ENCODE results near the gene ZNF784.

Gene ZNF784

GRCh38 chr19:55615543-55616394 lies 8.6 kb downstream of the ZNF784 start:
- no peaks in the 10 kb centered on the region for H3K9me3 ChIP-seq (ENCODE audit: control insufficient read depth, insufficient read depth, low read depth, low read length)
- H3K4me1 ChIP-seq (ENCODE audit: control insufficient read depth, insufficient read depth, low read length) = no peaks in the 10 kb centered on the region
- no peak overlapping the region for H3K4me3 ChIP-seq (ENCODE audit: low read depth, low read length)
- CTCF ChIA-PET = no interaction called here
- POLR2A ChIA-PET = no interaction called here
- H3K27ac ChIP-seq (ENCODE audit: extremely low read depth, low read depth, low read length) = no peak overlapping the region
- no peak for TF ChIP-seq ZNF768 (tag by site-specific recombination; IDR thresholded peaks at IDR 0.05)
- TF ChIP-seq TSHZ1 (tag by site-specific recombination; IDR thresholded peaks at IDR 0.05; ENCODE audit: borderline replicate concordance) = no peak
- no peak for TF ChIP-seq ZNF2 (tag by site-specific recombination; IDR thresholded peaks at IDR 0.05)
- TF ChIP-seq BCL11B (tag by site-specific recombination; IDR thresholded peaks at IDR 0.05; ENCODE audit: low read depth) = no peak
- TF ChIP-seq ZNF121 (tag by site-specific recombination; IDR thresholded peaks at IDR 0.05) = no peak
- TF ChIP-seq ZNF133 (tag by site-specific recombination; IDR thresholded peaks at IDR 0.05) = no peak
- peaks cover 5 to 32% of the 10 kb centered on the region in 2 experiments; a peak in 2 of 3 replicates for H3K36me3 ChIP-seq (ENCODE audit: control insufficient read depth in 2 of 2, insufficient read depth in 1 of 2, low read length in 2 of 2)

- POLR2A ChIA-PET = no interaction called here
- CTCF ChIA-PET = no interaction called here
- Histone ChIP-seq H3K4me1 (ENCODE audit: control insufficient read depth, insufficient read depth, low read length) (no peaks in the 10 kb centered on the region), H3K4me3 (ENCODE audit: low read depth, low read length) (no peak overlapping the region), H3K9me3 (ENCODE audit: control insufficient read depth, insufficient read depth, low read depth, low read length) (no peaks in the 10 kb centered on the region), H3K27ac (ENCODE audit: extremely low read depth, low read depth, low read length) (no peak overlapping the region), H3K36me3 (ENCODE audit: control insufficient read depth in 2 of 2, insufficient read depth in 1 of 2, low read length in 2 of 2) (peaks cover 9 to 33% of the 10 kb centered on the region in 2 experiments; a peak in 2 of 3 replicates)
- no peak for TF ChIP-seq ZNF654 (tag by site-specific recombination; IDR thresholded peaks at IDR 0.05; ENCODE audit: low read depth)
- TF ChIP-seq ZSCAN30 (tag by site-specific recombination; IDR thresholded peaks at IDR 0.05) = no peak
- no peak for TF ChIP-seq ZNF621 (tag by site-specific recombination; IDR thresholded peaks at IDR 0.05)
- TF ChIP-seq HOXA7 (CRISPR knock-in tag; IDR thresholded peaks at IDR 0.05; ENCODE audit: borderline replicate concordance) = no peak
- TF ChIP-seq ZNF155 (tag by site-specific recombination; IDR thresholded peaks at IDR 0.05) = no peak
- TF ChIP-seq ZNF777 (tag by site-specific recombination; IDR thresholded peaks at IDR 0.05; ENCODE audit: borderline replicate concordance) = no peak
- TF ChIP-seq ZFP3 (tag by site-specific recombination; IDR thresholded peaks at IDR 0.05; ENCODE audit: low read depth) = no peak
- TF ChIP-seq ZNF416 (tag by site-specific recombination; IDR thresholded peaks at IDR 0.05) = no peak
- TF ChIP-seq BCL6B (tag by site-specific recombination; IDR thresholded peaks at IDR 0.05) = no peak
- TF ChIP-seq ZNF585B (tag by site-specific recombination; IDR thresholded peaks at IDR 0.05) = no peak
- no peak for TF ChIP-seq ZNF660 (tag by site-specific recombination; IDR thresholded peaks at IDR 0.05)
These were observed 9.4 kb downstream of the ZNF784 start for GRCh38 chr19:55614711-55615542.
